Measurements from ENCODE around the gene M1AP.
"Not testable (repeated sequence)": the region's sequence is repeated elsewhere in the genome, so short reads cannot be mapped to it uniquely, and the experiment has no call there.

M1AP gene

DNA sequence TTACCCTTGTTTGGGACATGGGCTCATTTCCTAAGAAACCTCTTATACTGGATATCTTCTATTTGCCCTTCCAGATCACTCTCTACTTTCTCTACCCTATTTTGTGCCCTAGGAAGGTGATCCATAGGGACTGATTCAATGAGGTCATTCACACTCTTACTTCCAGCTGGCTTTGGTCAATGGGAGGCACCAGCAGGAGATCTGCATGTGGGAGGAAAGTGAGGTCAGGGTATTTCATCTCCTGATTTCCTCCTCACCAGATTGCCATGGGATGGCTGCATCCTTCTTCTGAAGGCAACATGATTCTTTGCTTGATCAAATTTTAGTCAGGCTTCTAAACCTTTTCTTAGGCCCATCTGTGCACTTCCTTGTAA is 15.2 kb downstream of the M1AP start:
- TF ChIP-seq, protein P1, sequence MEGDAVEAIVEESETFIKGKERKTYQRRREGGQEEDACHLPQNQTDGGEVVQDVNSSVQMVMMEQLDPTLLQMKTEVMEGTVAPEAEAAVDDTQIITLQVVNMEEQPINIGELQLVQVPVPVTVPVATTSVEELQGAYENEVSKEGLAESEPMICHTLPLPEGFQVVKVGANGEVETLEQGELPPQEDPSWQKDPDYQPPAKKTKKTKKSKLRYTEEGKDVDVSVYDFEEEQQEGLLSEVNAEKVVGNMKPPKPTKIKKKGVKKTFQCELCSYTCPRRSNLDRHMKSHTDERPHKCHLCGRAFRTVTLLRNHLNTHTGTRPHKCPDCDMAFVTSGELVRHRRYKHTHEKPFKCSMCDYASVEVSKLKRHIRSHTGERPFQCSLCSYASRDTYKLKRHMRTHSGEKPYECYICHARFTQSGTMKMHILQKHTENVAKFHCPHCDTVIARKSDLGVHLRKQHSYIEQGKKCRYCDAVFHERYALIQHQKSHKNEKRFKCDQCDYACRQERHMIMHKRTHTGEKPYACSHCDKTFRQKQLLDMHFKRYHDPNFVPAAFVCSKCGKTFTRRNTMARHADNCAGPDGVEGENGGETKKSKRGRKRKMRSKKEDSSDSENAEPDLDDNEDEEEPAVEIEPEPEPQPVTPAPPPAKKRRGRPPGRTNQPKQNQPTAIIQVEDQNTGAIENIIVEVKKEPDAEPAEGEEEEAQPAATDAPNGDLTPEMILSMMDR (IDR thresholded peaks at IDR 0.05), result no peak
- TF ChIP-seq ZFX (IDR thresholded peaks at IDR 0.05; ENCODE audit: borderline replicate concordance), result no peak
- no peak overlapping the region for H3K27ac ChIP-seq

DNA sequence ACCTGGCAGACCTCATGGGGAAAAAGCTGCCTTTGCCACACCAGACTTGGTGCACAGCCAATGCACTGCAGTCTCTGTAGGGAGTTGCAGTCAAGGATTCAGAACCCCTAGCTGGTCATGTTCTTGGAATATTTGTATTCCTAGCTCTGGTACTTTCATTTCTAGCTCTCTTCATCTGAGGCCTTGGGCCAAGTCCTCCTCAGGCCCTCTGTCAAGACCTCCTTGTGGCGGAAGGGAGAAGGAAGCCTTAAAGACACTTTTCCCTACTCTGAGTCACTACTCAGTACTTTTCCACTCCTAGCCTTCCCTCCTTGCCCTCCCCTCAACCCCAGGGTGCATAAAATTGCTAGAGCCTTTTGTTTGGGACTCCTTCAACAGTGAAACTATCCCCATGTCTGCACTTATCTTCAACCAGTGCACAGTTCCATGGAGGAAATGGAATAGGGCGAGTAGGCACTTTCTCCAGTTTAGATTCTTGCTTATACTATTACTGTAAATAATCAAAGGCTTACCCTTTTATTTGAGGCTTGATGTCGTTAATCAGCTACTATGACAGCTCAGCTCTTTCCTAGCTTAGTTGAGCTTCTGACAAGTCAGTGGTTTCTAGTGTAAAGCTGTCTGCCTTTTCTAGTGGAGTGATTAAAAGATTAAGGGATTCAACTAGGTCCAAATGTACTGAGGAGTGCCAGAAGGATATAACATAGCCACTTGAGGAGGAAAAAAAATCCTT is 15.8 kb downstream of the M1AP start:
- no peak overlapping the region for H3K27ac ChIP-seq
- TF ChIP-seq ZFX (IDR thresholded peaks at IDR 0.05; ENCODE audit: borderline replicate concordance), result no peak
- TF ChIP-seq, protein P1 (IDR thresholded peaks at IDR 0.05), result no peak

DNA sequence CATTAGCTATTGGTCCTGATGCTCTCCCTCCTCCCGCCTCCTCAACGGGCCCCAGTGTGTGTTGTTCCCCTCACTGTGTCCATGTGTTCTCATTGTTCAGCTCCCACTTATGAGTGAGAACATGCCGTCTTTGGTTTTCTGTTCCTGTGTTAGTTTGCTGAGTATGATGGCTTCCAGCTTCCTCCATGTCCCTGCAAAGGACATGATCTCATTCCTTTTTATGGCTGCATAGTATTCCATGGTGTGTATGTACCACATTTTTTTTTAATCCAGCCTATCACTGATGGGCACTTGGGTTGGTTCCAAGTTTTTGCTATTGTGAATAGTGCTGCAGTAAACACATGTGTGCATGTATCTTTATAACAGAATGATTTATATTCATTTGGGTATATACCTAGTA is 17.7 kb downstream of the M1AP start:
- not testable (repeated sequence) for H3K27ac ChIP-seq

DNA sequence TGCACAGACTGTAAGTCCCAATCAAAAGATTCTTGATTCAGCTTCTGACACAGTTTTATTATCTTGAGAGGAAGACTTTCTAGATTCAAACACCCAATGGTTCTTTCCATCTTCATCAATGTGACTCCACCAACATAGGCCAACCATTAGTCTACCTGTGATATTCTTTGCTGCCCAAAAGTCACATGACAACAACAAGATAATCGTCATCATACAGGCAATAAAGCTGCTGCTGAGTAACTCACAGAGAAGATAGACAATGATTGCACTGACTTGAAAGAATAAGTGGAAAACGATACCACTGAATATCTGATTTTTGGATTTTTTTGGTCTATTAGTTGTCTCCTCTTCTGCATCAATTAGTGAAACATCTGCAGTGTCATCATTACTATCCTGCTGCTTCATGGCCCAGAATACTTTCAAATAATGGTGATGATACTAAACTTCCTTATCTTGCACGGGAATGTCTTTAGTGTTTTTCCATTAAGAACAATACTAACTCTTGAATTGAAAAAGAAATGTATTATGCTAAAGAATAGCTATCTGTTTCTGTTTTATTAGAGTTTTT is 19.5 kb downstream of the M1AP start:
- H3K27ac ChIP-seq, result no peak overlapping the region
- no peak for TF ChIP-seq ZFX (IDR thresholded peaks at IDR 0.05; ENCODE audit: borderline replicate concordance)
- TF ChIP-seq, protein P1 (IDR thresholded peaks at IDR 0.05), result no peak

DNA sequence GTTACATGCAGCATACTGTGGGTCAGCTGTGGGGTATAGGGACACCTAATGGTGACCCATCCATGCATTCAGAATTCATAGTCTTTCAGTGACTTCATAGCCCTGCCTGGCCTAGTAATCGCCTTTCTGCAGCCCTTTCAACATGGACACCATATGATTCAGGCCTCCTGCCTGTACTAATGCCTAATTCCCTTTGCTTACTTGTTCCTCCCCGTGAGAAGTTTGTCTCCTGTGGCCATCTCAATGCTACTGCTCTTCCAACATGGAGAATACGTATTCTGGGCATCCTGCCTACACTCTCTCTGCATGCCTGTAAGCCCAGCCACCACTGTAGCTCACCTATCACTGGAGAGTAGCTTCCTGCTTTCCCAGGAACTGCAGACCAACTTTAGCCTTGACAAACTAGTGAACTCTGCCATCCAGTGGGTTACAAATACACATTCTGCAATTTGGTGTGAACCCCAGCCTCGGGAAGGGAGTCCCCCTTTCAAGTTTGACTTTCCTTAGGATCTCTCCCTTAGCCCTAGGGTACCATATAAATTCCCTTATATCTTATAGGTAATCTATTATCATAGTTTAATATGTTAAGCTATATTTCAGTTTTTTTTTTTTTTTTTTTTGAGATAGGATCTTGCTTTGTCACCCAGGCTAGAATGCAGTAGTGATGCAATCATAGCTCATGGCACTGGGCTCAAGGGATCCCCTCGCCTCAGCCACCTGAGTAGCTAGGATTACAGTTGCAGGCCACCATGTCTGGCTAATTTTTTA is 22.3 kb downstream of the M1AP start:
- no peak for TF ChIP-seq ZFX (IDR thresholded peaks at IDR 0.05; ENCODE audit: borderline replicate concordance)
- TF ChIP-seq, protein P1 (IDR thresholded peaks at IDR 0.05), result no peak
- H3K27ac ChIP-seq, result no peak overlapping the region

DNA sequence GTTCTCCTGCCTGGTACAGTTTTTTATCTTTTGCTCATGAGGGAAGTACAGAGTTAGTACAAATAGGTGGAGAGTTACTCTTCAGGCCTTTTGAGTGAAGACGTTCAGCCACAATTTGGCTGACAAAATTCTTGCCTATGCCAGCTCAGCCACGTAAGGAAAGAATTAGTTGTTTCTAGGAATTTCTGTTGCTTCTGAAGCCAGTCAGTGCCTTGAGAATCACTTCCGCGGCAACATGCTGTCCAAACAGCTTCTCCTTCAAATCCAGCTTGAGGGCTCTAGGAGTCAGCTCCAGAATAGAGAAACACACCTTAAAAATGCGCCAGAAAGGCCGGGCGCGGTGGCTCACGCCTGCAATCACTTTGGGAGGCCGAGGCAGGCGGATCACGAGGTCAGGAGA is 27.5 kb downstream of the M1AP start:
- no peak overlapping the region for H3K27ac ChIP-seq

DNA sequence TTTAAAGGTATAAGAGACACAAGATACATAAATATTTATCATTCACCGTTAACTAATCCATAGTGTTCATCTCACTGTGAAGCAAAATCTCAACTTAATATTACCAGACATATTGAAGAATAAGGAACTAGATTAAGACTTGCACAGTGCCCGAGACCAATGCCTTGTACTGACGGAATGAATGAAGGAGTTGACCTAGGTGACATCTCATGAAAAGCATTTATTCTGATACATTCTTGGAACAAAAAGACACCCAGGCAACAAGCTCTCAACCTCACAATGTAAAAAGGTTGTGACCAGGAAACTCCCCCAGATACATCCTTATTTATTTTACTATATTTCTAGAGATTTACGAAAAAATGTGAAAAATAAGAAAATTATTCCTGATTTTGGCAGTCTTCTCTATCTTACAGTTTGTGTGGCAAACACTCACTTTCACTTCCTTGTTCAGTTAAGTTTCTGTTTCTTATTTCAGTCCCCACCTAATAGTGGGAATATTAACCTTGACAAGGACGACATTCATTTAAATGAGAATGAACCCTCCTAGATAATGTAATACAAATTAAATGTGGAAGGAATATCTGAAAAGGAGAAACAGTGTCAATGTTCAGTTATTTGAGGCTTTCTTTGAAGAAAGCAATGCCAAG is 28.4 kb downstream of the M1AP start:
- TF ChIP-seq, protein P1 (IDR thresholded peaks at IDR 0.05), result no peak
- TF ChIP-seq ZFX (IDR thresholded peaks at IDR 0.05; ENCODE audit: borderline replicate concordance), result no peak
- no peak overlapping the region for H3K27ac ChIP-seq

More for the DNA sequence above, 27.5 kb downstream of the M1AP start:
- TF ChIP-seq, protein P1 (IDR thresholded peaks at IDR 0.05), result no peak
- TF ChIP-seq ZFX (IDR thresholded peaks at IDR 0.05; ENCODE audit: borderline replicate concordance), result no peak
